H1 (cell line): ENCODE measurements around the gene FBXO28. TPM values are rescaled to one million over a fixed set of nuclear protein-coding genes. Genes with fewer than 3 reads are reported as not detected.

Source experiments
- CHD7 ChIP-seq: fragments of 300-600 bp; sonication (generic); IDR thresholded peaks from 2 replicates; pipeline ENCODE4 v1.7.1; 2012; ENCODE audit warnings: low read length, moderate library complexity, mild to moderate bottlenecking, inconsistent platforms; ENCODE audit not compliant: insufficient replicate concordance
- CTBP2 ChIP-seq: IDR thresholded peaks from 2 replicates; pipeline ENCODE4 v1.7.0; 2011; ENCODE audit warnings: borderline replicate concordance, mild to moderate bottlenecking, moderate library complexity, mixed read lengths, low read length; ENCODE audit not compliant: insufficient read depth, insufficient read length
- EGR1 ChIP-seq: IDR thresholded peaks from 2 replicates; pipeline ENCODE4 v1.6.1; 2011; ENCODE audit warnings: low read depth, low read length, borderline replicate concordance
- GABPA ChIP-seq: IDR thresholded peaks from 2 replicates; pipeline ENCODE4 v1.6.1; 2011; ENCODE audit warnings: mild to moderate bottlenecking, low read length, moderate library complexity, borderline replicate concordance; ENCODE audit not compliant: insufficient read depth
- POLR2A ChIP-seq, 2 experiments: IDR thresholded peaks; 1 replicate in 1 of 2; 2 replicates in 1 of 2; pipeline ENCODE4 v1.6.1; 2011; ENCODE audit warnings: low read depth in 2 of 2, low read length in 2 of 2, mild to moderate bottlenecking in 2 of 2; ENCODE audit errors: control extremely low read depth in 1 of 2
- POLR2AphosphoS5 ChIP-seq: IDR thresholded peaks from 2 replicates; pipeline ENCODE4 v1.6.1; 2011; ENCODE audit warnings: low read depth, low read length
- POU5F1 ChIP-seq: IDR thresholded peaks from 2 replicates; pipeline ENCODE4 v1.6.1; 2011; ENCODE audit warnings: low read depth, mild to moderate bottlenecking, low read length, moderate library complexity
- RFX5 ChIP-seq: IDR thresholded peaks from 2 replicates; pipeline ENCODE4 v1.6.1; 2011; ENCODE audit warnings: low read depth, low read length, improper control_type of control experiment, borderline replicate concordance
- ZNF274 ChIP-seq: IDR thresholded peaks from 2 replicates; pipeline ENCODE4 v1.7.0; 2012; ENCODE audit warnings: low read length, borderline replicate concordance; ENCODE audit errors: extremely low read depth
- polyA plus RNA-seq, 7 experiments: library from polyadenylated mRNA; depleted of rRNA in 3 of 7; stranded (reverse) in 5 of 7; unstranded in 2 of 7; fragments of >200 nt in 5 of 7; fragments of 200-250 nt in 2 of 7; gene quantifications; 1 replicate in 5 of 7; 2 replicates in 1 of 7; 4 replicates in 1 of 7; pipeline versions ENCODE4 v1.2.1 to v1.2.3, GENCODE V29; 2011 to 2013; ENCODE audit warnings: missing spikeins in 2 of 7, mixed read lengths in 2 of 7
- total RNA-seq: library from RNA; stranded (reverse); fragmentation: NEBNext Ultra II Directional; extraction: Animal tissue kit (Norgen Biotek cat#: 25700); gene quantifications from 2 replicates; pipeline ENCODE4 v1.2.1, GENCODE V29; 2021

FBXO28 gene
- total and polyA plus RNA-seq, 2 of the 8 experiments (the other 6 are each of a cell fraction or from before 2014, with no cell fraction given): 10.3 to 42.5 TPM

GRCh38 chr1:224132901-224133300 is 19.0 kb downstream of the FBXO28 start (continued):
- no peak for TF ChIP-seq CHD7
- no peak for TF ChIP-seq POLR2AphosphoS5
- no peak for TF ChIP-seq ZNF274
- TF ChIP-seq CTBP2: no peak
- no peak for TF ChIP-seq EGR1
- no peak for TF ChIP-seq POU5F1
- no peak for TF ChIP-seq POLR2A (IDR thresholded peaks at IDR 0.05; ENCODE audit: control extremely low read depth in 1 of 2, low read depth in 2 of 2, low read length in 2 of 2)
- no peak for TF ChIP-seq GABPA
- no peak for TF ChIP-seq RFX5
